ENCODE results near the gene TMEM158. TPM values are rescaled to one million over a fixed set of nuclear protein-coding genes. Genes with fewer than 3 reads are reported as not detected.

The TMEM158 gene
- total RNA-seq, 1 experiment from 2014 or later: 7.3 TPM

DNA sequence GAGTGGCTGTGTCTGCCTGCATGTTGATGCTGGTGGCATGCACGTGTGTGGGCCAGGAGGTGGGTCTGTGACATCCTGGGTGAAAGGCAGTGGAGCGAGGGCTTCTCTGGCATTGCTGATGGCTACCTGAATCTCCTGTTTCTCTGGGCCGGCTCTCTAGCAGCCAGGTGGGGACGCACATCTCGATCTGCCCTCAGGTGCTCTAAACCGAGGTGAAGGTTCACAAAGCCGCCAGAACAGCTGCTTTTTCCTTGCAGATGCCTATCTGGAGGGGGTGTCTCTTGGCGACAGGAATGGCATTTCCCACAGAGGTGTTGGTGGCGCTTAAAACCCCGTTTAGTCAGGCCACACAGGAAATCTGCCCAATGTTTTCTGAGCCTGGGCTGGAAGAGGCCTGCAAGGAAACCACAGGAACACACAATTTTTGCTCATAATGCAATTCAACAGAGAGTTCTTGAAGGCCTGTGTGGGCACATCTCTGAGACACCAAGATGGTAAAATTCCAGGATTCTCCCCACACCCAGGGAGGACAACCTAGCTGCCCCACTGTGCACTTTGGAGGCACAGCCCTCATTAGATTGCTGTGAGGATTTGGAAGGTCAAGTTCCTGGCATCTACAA lies 11.9 kb downstream of the TMEM158 start:
- H3K36me3 ChIP-seq (ENCODE audit: control insufficient read depth, insufficient read depth, low read length): no peaks in the 10 kb centered on the region
- TF ChIP-seq, protein P1, sequence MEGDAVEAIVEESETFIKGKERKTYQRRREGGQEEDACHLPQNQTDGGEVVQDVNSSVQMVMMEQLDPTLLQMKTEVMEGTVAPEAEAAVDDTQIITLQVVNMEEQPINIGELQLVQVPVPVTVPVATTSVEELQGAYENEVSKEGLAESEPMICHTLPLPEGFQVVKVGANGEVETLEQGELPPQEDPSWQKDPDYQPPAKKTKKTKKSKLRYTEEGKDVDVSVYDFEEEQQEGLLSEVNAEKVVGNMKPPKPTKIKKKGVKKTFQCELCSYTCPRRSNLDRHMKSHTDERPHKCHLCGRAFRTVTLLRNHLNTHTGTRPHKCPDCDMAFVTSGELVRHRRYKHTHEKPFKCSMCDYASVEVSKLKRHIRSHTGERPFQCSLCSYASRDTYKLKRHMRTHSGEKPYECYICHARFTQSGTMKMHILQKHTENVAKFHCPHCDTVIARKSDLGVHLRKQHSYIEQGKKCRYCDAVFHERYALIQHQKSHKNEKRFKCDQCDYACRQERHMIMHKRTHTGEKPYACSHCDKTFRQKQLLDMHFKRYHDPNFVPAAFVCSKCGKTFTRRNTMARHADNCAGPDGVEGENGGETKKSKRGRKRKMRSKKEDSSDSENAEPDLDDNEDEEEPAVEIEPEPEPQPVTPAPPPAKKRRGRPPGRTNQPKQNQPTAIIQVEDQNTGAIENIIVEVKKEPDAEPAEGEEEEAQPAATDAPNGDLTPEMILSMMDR (IDR thresholded peaks at IDR 0.05): no peak
- TF ChIP-seq, protein P2, sequence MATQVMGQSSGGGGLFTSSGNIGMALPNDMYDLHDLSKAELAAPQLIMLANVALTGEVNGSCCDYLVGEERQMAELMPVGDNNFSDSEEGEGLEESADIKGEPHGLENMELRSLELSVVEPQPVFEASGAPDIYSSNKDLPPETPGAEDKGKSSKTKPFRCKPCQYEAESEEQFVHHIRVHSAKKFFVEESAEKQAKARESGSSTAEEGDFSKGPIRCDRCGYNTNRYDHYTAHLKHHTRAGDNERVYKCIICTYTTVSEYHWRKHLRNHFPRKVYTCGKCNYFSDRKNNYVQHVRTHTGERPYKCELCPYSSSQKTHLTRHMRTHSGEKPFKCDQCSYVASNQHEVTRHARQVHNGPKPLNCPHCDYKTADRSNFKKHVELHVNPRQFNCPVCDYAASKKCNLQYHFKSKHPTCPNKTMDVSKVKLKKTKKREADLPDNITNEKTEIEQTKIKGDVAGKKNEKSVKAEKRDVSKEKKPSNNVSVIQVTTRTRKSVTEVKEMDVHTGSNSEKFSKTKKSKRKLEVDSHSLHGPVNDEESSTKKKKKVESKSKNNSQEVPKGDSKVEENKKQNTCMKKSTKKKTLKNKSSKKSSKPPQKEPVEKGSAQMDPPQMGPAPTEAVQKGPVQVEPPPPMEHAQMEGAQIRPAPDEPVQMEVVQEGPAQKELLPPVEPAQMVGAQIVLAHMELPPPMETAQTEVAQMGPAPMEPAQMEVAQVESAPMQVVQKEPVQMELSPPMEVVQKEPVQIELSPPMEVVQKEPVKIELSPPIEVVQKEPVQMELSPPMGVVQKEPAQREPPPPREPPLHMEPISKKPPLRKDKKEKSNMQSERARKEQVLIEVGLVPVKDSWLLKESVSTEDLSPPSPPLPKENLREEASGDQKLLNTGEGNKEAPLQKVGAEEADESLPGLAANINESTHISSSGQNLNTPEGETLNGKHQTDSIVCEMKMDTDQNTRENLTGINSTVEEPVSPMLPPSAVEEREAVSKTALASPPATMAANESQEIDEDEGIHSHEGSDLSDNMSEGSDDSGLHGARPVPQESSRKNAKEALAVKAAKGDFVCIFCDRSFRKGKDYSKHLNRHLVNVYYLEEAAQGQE (IDR thresholded peaks at IDR 0.05; ENCODE audit: insufficient read depth in 1 of 2, low read depth in 2 of 2, low read length in 1 of 2): no peak
- no peak for TF ChIP-seq POLR2AphosphoS5 (IDR thresholded peaks at IDR 0.05; ENCODE audit: low read depth, low read length)
- TF ChIP-seq SIN3A (IDR thresholded peaks at IDR 0.05; ENCODE audit: borderline replicate concordance, insufficient read depth, low read depth, low read length): no peak
- no peak for TF ChIP-seq TCF7L2 (IDR thresholded peaks at IDR 0.05; ENCODE audit: low read depth, low read length)
- no peak overlapping the region for H3K4me3 ChIP-seq (ENCODE audit: low read depth in 2 of 2, low read length in 2 of 2)
- DNase-seq (ENCODE audit: low read depth, low spot score): no peak
- no peak for ATAC-seq
- peaks cover 4% of the 10 kb centered on the region; the same call in 1 of the 2 replicates for H3K4me1 ChIP-seq (ENCODE audit: control insufficient read depth, insufficient read depth, low read length)
- H3K9me3 ChIP-seq (ENCODE audit: control insufficient read depth, insufficient read depth, low read depth, low read length): no peaks in the 10 kb centered on the region
- in situ Hi-C loops (cut with HindIII; ENCODE audit: low pct_unique_long_range_greater_than_20kb, low sequenced_read_pairs): no loop called here
- intact Hi-C loops (cut with micrococcal nuclease; ENCODE audit: unreplicated experiment): no loop called here
- no peak overlapping the region for H3K27ac ChIP-seq (ENCODE audit: low read length)
- ChIA-PET CTCF (no interaction called here), POLR2A (no interaction called here)
- no peaks in the 10 kb centered on the region for H3K27me3 ChIP-seq (ENCODE audit: control insufficient read depth, insufficient read depth, low read length)
- no TSS peak for BruUV-seq (replicated peaks)

DNA sequence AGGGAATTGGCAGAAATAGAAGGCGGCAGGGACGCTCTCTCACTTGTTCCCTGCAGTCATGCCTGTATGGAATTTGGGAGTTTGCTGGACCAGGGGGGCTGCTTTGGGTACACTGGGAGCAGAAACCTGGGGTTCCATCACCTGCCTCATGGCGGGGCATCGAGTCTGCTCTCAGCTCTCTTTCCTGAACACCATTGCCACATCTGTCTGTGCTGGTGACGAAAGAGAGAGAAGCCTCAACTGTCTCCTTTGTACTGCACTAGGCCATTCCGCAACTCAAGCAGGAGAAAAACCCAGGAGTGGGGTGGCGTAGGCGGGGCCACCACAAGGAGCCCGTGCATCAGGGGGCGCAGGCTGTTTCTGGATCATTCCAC lies 14.0 kb downstream of the TMEM158 start:
- CTCF ChIA-PET: interaction anchor here (0.5 kb wide), 1 partner anchor 110 kb away, joined by 3 read pairs; no protein-coding TSS in a partner anchor
- Histone ChIP-seq H3K4me3 (ENCODE audit: low read depth in 2 of 2, low read length in 2 of 2) (no peak overlapping the region), H3K27ac (ENCODE audit: low read length) (no peak overlapping the region), H3K4me1 (ENCODE audit: control insufficient read depth, insufficient read depth, low read length) (no peaks in the 10 kb centered on the region; the same call in 1 of the 2 replicates), H3K36me3 (ENCODE audit: control insufficient read depth, insufficient read depth, low read length) (no peaks in the 10 kb centered on the region), H3K9me3 (ENCODE audit: control insufficient read depth, insufficient read depth, low read depth, low read length) (no peaks in the 10 kb centered on the region), H3K27me3 (ENCODE audit: control insufficient read depth, insufficient read depth, low read length) (no peaks in the 10 kb centered on the region)
- no TSS peak for BruUV-seq (replicated peaks)
- TF ChIP-seq, protein P2 (IDR thresholded peaks at IDR 0.05; ENCODE audit: insufficient read depth in 1 of 2, low read depth in 2 of 2, low read length in 1 of 2): no peak
- TF ChIP-seq POLR2AphosphoS5 (IDR thresholded peaks at IDR 0.05; ENCODE audit: low read depth, low read length): no peak
- TF ChIP-seq SIN3A (IDR thresholded peaks at IDR 0.05; ENCODE audit: borderline replicate concordance, insufficient read depth, low read depth, low read length): no peak
- TF ChIP-seq, protein P1 (IDR thresholded peaks at IDR 0.05): no peak
- TF ChIP-seq TCF7L2 (IDR thresholded peaks at IDR 0.05; ENCODE audit: low read depth, low read length): no peak
- POLR2A ChIA-PET: no interaction called here
- ATAC-seq: no peak
- in situ Hi-C loops (cut with HindIII; ENCODE audit: low pct_unique_long_range_greater_than_20kb, low sequenced_read_pairs): no loop called here
- intact Hi-C loops (cut with micrococcal nuclease; ENCODE audit: unreplicated experiment): no loop called here
- no peak for DNase-seq (ENCODE audit: low read depth, low spot score)

All from Panc1 (cell line).